Measurements from ENCODE around the gene INTS3. TPM values are rescaled to one million over a fixed set of nuclear protein-coding genes. Genes with fewer than 3 reads are reported as not detected.

The INTS3 gene
- total and polyA plus RNA-seq, 2 of the 8 experiments (the other 6 are each of a cell fraction or from before 2014, with no cell fraction given), result 66.8 to 93.2 TPM

- TF ChIP-seq, protein P1, sequence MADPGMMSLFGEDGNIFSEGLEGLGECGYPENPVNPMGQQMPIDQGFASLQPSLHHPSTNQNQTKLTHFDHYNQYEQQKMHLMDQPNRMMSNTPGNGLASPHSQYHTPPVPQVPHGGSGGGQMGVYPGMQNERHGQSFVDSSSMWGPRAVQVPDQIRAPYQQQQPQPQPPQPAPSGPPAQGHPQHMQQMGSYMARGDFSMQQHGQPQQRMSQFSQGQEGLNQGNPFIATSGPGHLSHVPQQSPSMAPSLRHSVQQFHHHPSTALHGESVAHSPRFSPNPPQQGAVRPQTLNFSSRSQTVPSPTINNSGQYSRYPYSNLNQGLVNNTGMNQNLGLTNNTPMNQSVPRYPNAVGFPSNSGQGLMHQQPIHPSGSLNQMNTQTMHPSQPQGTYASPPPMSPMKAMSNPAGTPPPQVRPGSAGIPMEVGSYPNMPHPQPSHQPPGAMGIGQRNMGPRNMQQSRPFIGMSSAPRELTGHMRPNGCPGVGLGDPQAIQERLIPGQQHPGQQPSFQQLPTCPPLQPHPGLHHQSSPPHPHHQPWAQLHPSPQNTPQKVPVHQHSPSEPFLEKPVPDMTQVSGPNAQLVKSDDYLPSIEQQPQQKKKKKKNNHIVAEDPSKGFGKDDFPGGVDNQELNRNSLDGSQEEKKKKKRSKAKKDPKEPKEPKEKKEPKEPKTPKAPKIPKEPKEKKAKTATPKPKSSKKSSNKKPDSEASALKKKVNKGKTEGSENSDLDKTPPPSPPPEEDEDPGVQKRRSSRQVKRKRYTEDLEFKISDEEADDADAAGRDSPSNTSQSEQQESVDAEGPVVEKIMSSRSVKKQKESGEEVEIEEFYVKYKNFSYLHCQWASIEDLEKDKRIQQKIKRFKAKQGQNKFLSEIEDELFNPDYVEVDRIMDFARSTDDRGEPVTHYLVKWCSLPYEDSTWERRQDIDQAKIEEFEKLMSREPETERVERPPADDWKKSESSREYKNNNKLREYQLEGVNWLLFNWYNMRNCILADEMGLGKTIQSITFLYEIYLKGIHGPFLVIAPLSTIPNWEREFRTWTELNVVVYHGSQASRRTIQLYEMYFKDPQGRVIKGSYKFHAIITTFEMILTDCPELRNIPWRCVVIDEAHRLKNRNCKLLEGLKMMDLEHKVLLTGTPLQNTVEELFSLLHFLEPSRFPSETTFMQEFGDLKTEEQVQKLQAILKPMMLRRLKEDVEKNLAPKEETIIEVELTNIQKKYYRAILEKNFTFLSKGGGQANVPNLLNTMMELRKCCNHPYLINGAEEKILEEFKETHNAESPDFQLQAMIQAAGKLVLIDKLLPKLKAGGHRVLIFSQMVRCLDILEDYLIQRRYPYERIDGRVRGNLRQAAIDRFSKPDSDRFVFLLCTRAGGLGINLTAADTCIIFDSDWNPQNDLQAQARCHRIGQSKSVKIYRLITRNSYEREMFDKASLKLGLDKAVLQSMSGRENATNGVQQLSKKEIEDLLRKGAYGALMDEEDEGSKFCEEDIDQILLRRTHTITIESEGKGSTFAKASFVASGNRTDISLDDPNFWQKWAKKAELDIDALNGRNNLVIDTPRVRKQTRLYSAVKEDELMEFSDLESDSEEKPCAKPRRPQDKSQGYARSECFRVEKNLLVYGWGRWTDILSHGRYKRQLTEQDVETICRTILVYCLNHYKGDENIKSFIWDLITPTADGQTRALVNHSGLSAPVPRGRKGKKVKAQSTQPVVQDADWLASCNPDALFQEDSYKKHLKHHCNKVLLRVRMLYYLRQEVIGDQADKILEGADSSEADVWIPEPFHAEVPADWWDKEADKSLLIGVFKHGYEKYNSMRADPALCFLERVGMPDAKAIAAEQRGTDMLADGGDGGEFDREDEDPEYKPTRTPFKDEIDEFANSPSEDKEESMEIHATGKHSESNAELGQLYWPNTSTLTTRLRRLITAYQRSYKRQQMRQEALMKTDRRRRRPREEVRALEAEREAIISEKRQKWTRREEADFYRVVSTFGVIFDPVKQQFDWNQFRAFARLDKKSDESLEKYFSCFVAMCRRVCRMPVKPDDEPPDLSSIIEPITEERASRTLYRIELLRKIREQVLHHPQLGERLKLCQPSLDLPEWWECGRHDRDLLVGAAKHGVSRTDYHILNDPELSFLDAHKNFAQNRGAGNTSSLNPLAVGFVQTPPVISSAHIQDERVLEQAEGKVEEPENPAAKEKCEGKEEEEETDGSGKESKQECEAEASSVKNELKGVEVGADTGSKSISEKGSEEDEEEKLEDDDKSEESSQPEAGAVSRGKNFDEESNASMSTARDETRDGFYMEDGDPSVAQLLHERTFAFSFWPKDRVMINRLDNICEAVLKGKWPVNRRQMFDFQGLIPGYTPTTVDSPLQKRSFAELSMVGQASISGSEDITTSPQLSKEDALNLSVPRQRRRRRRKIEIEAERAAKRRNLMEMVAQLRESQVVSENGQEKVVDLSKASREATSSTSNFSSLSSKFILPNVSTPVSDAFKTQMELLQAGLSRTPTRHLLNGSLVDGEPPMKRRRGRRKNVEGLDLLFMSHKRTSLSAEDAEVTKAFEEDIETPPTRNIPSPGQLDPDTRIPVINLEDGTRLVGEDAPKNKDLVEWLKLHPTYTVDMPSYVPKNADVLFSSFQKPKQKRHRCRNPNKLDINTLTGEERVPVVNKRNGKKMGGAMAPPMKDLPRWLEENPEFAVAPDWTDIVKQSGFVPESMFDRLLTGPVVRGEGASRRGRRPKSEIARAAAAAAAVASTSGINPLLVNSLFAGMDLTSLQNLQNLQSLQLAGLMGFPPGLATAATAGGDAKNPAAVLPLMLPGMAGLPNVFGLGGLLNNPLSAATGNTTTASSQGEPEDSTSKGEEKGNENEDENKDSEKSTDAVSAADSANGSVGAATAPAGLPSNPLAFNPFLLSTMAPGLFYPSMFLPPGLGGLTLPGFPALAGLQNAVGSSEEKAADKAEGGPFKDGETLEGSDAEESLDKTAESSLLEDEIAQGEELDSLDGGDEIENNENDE (IDR thresholded peaks at IDR 0.05; ENCODE audit: insufficient replicate concordance, low read length), result no peak
- TF ChIP-seq MAX (IDR thresholded peaks at IDR 0.05), result peak; percentile 62; the same call in 1 of the 2 replicates
- peak; percentile 86 to 91 for TF ChIP-seq RAD21 (IDR thresholded peaks at IDR 0.05 in 1 of 2, conservative IDR thresholded peaks at IDR 0.05 in 1 of 2; ENCODE audit: low read depth in 2 of 2, low read length in 2 of 2)
- TF ChIP-seq CTCF (IDR thresholded peaks at IDR 0.05; ENCODE audit: control extremely low read depth in 1 of 3, insufficient read depth in 1 of 3, low read depth in 1 of 3, low read length in 3 of 3), result peak; percentile 78 to 91 (median 82)
- no peak for TF ChIP-seq NANOG (IDR thresholded peaks at IDR 0.05; ENCODE audit: insufficient read depth, low read depth, low read length, poor library complexity, severe bottlenecking)
- no peak for TF ChIP-seq PHF8 (conservative IDR thresholded peaks at IDR 0.05; ENCODE audit: low read depth, low read length)
These were observed 44.2 kb downstream of the INTS3 start (continued) for GRCh38 chr1:153771841-153772593.

Measured in H1 (cell line).